Colonic mucosa (tissue), 4 donors: ENCODE results near the gene S1PR5. TPM values are rescaled to one million over a fixed set of nuclear protein-coding genes. Genes with fewer than 3 reads are reported as not detected.

ENCODE experiments used
- DNase-seq: peaks from one replicate; pipeline ENCODE4 v3.0.0-alpha.2; 2020
- H3K27ac ChIP-seq: fragments of 200-600 bp; one replicate; pipeline ENCODE4 v1.8.0; 2021
- H3K27me3 ChIP-seq: fragments of 200-600 bp; one replicate; pipeline ENCODE4 v1.8.0; 2021
- H3K36me3 ChIP-seq: fragments of 200-600 bp; one replicate; pipeline ENCODE4 v1.8.0; 2021
- H3K4me1 ChIP-seq: fragments of 200-600 bp; one replicate; pipeline ENCODE4 v1.8.0; 2021; ENCODE audit warnings: mild to moderate bottlenecking
- H3K4me3 ChIP-seq: fragments of 200-600 bp; one replicate; pipeline ENCODE4 v1.8.0; 2021
- H3K9ac ChIP-seq, 2 donors: one replicate each; pipeline ENCODE4 v1.7.0; 2013; ENCODE audit warnings: control low read depth in 2 of 2, low read depth in 2 of 2, low read length in 2 of 2
- H3K9me3 ChIP-seq: fragments of 200-600 bp; one replicate; pipeline ENCODE4 v1.8.0; 2021
- intact Hi-C: fragments of 100-400 bp; cut with DNase I; formaldehyde crosslinking; loops from one replicate; pipeline ENCODE4 v1.14.1; 2022
- total RNA-seq, 2 donors: library from RNA; stranded (reverse); fragmentation: NEBNext Ultra II Directional in 1 of 2; extraction: Animal tissue kit (Norgen Biotek cat#: 25700) in 1 of 2; gene quantifications; one replicate each; pipeline ENCODE4 v1.2.1, GENCODE V29; 2021
- TF ChIP-seq, protein P1 (sequence below): fragments of 200-600 bp; IDR thresholded peaks from one replicate; pipeline ENCODE4 v1.8.0; 2022; ENCODE audit warnings: antibody characterized with exemption, mild to moderate bottlenecking
- donor health status: healthy.
- donor health status: DM: no; HTN: no; CAD: no.
- donor health status: DM: no; HTN: no; CAD: no.

The S1PR5 gene
- total RNA-seq, 2 donors from 2014 or later: not detected

DNA sequence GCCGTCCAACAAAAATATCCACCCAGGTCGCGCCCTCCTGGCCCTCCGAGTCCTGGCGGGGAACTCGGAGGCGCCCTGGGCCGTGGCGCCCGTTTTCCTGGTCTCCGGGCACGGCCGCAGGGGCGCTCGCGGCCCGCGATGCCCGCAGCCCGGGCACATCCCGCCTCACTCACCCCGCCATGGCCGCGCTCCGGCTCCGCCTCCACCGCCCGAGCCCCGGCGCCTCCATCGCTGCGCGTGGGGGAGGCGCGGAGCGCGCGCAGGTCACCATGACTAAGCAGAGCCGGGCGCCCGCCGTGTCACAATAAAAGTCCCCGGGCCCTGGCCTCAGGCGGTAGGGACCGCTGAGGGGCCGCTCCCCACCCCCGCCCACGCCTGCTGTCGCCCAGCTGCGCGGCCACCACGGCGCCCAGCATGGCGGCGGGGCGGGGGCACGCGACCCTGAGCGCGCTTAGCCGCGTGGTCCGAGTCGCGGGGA is 14.7 kb downstream of the S1PR5 start:
- TF ChIP-seq, protein P1, sequence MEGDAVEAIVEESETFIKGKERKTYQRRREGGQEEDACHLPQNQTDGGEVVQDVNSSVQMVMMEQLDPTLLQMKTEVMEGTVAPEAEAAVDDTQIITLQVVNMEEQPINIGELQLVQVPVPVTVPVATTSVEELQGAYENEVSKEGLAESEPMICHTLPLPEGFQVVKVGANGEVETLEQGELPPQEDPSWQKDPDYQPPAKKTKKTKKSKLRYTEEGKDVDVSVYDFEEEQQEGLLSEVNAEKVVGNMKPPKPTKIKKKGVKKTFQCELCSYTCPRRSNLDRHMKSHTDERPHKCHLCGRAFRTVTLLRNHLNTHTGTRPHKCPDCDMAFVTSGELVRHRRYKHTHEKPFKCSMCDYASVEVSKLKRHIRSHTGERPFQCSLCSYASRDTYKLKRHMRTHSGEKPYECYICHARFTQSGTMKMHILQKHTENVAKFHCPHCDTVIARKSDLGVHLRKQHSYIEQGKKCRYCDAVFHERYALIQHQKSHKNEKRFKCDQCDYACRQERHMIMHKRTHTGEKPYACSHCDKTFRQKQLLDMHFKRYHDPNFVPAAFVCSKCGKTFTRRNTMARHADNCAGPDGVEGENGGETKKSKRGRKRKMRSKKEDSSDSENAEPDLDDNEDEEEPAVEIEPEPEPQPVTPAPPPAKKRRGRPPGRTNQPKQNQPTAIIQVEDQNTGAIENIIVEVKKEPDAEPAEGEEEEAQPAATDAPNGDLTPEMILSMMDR: no peak
- intact Hi-C loops: no loop called here
- Histone ChIP-seq H3K9ac (peak overlapping the region; percentile 97 to 98), H3K4me1 (peaks cover 15% of the 10 kb centered on the region), H3K36me3 (peaks cover 4% of the 10 kb centered on the region), H3K27ac (peak overlapping the region; percentile 97), H3K4me3 (peak overlapping the region; percentile 87), H3K27me3 (no peaks in the 10 kb centered on the region), H3K9me3 (no peaks in the 10 kb centered on the region)
- DNase-seq: peak; percentile 92

DNA sequence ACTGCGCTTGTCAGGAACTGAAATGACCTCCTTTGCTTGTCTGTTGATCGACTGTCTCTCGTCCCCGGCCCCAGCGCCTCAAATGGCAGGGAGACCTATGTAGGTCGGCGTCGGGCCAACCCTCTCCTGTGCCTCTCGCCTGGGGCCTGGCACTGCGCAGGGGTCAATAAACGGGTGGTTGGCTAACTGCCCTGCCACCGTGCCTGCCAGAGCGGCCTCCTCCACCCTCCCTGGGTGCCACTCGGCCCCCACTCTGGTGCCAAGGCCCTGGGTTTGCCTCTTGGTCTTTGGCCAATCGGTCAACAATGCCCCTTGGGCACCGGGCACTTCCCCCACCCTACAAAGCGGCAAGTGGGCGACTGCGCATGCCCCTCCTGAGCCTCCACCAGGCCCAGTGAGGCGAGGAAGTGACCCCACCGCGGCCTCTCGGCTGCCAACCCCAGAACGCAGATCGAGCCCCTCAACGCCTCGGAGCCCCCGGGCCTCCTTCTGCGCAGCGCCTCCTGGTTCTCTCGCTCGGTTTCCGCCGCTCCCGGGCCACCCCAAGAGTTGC is 15.2 kb downstream of the S1PR5 start:
- Histone ChIP-seq H3K27me3 (no peaks in the 10 kb centered on the region), H3K9me3 (no peaks in the 10 kb centered on the region), H3K9ac (peak overlapping the region; percentile 97 to 98), H3K27ac (peak overlapping the region; percentile 97), H3K4me1 (peaks cover 15% of the 10 kb centered on the region), H3K4me3 (peak overlapping the region; percentile 87), H3K36me3 (peaks cover 4% of the 10 kb centered on the region)
- peak; percentile 86 for DNase-seq
- intact Hi-C loops: no loop called here
- TF ChIP-seq, protein P1: no peak

DNA sequence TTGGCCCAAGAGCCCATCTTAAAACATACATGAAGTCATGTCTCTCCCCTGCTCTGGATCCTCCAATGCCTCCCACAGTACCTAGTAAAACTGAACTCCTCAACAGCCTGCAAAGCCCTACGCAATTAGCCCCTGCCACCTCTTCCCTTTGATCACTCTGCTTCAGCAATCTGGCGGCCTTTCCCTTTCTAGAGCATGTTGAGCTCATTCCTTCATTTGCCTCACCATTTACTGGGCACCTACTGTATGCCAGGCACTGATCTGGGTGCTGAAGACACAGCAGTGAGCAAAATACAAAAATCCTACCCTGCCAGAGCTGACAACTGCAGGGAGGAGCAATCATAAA is 17.0 kb downstream of the S1PR5 start:
- DNase-seq: no peak
- Histone ChIP-seq H3K36me3 (peaks cover 4% of the 10 kb centered on the region), H3K4me3 (no peak overlapping the region), H3K4me1 (peaks cover 15% of the 10 kb centered on the region), H3K9ac (peak overlapping the region in 1 of 2 donors; percentile 26), H3K27ac (no peak overlapping the region), H3K27me3 (no peaks in the 10 kb centered on the region), H3K9me3 (no peaks in the 10 kb centered on the region)
- TF ChIP-seq, protein P1: no peak
- intact Hi-C loops: no loop called here

DNA sequence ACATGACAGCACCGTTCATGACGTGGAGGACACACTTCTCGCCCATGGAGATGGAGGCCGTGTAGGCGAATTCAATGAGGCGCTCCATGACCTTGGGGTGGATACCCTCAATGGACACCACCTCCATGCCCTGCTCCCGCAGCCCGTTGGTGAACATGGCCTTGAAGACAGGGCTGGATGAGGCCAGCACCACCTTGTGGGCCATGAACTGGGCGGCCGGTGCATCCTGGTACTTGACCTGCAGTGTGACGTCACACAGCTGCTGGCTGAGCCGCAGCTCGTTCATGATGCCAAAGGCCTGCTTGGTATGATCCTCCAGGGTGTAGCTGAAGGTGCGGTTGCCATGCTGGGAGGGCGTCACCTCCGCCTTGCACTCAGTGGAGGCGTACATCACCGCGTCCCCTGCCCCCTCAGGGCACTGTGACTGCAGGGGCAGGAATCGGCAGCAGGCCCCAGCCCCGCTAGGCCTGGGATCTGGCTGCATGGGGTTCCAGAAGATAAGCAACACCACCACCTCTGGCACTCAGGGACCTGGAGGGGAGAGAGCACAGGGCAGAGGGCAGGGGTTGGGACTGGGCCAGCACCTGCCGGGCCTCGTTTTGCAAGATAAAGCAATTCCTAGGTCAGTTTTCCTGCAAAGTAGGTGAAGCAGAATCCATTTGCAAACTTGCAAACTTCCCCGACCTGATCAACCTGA is 17.5 kb downstream of the S1PR5 start:
- Histone ChIP-seq H3K36me3 (peaks cover 4% of the 10 kb centered on the region), H3K4me1 (peaks cover 15% of the 10 kb centered on the region), H3K9ac (peak overlapping the region in 1 of 2 donors; percentile 26), H3K9me3 (no peaks in the 10 kb centered on the region), H3K4me3 (no peak overlapping the region), H3K27ac (no peak overlapping the region), H3K27me3 (no peaks in the 10 kb centered on the region)
- DNase-seq: no peak
- intact Hi-C loops: no loop called here
- TF ChIP-seq, protein P1: no peak

DNA sequence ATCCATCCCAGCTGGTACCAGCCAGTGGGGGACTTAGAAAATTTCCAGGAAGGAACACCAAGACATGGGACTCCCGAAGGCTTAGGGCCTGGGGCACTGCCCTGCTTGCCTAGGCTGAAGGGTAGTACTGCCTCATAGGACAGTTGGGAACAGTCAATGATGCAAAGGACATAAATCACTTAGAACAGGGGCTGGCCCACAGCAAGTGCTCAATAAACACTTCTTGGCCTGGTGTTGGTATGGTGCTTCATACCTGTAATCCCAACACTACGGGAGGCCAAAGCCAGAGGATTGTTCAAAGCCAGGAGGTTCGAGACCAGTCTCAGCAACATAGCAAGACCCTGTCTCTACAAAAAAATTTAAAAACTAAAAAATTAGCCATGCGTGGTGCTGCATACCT is 19.9 kb downstream of the S1PR5 start:
- TF ChIP-seq, protein P1: no peak
- Histone ChIP-seq H3K27ac (no peak overlapping the region), H3K4me1 (peaks cover 15% of the 10 kb centered on the region), H3K36me3 (peaks cover 4% of the 10 kb centered on the region), H3K27me3 (no peaks in the 10 kb centered on the region), H3K4me3 (no peak overlapping the region), H3K9me3 (no peaks in the 10 kb centered on the region), H3K9ac (no peak overlapping the region)
- intact Hi-C loops: no loop called here
- DNase-seq: no peak
